ENCODE measurements around the gene CKAP2L.

Gene CKAP2L

GRCh38 chr2:112796486-112796885, 32.1 kb upstream of the CKAP2L start:
- Mint-ChIP-seq H3K4me1 (peaks cover 42% of the 10 kb centered on the region), H3K27ac (no peak overlapping the region), H3K36me3 (no peaks in the 10 kb centered on the region), H3K4me3 (no peak overlapping the region), H3K9me3 (peaks cover 8% of the 10 kb centered on the region)
- DNase-seq (ENCODE audit: low spot score in 2 of 2) (no peak), ATAC-seq (no peak)

GRCh38 chr2:112795774-112796173, 31.4 kb upstream of the CKAP2L start:
- DNase-seq (ENCODE audit: low spot score in 2 of 2) (no peak), ATAC-seq (peak; percentile 36)
- Mint-ChIP-seq H3K4me1 (peaks cover 41% of the 10 kb centered on the region), H3K4me3 (no peak overlapping the region), H3K36me3 (no peaks in the 10 kb centered on the region), H3K9me3 (peaks cover 8% of the 10 kb centered on the region), H3K27ac (peak overlapping the region; percentile 44)

GRCh38 chr2:112794841-112795240, 30.4 kb upstream of the CKAP2L start:
- Mint-ChIP-seq H3K4me3 (no peak overlapping the region), H3K4me1 (peaks cover 34% of the 10 kb centered on the region), H3K27ac (no peak overlapping the region), H3K9me3 (peaks cover 4% of the 10 kb centered on the region), H3K36me3 (no peaks in the 10 kb centered on the region)
- no peak for ATAC-seq
- DNase-seq (ENCODE audit: low spot score in 2 of 2), result no peak

GRCh38 chr2:112794131-112794733, 29.8 kb upstream of the CKAP2L start:
- Mint-ChIP-seq H3K36me3 (no peaks in the 10 kb centered on the region), H3K27ac (peak overlapping the region; percentile 74), H3K9me3 (peaks cover 4% of the 10 kb centered on the region), H3K4me3 (peak overlapping the region; percentile 3), H3K4me1 (peaks cover 28% of the 10 kb centered on the region)
- DNase-seq (ENCODE audit: low spot score in 2 of 2), result peak in 1 of 2 donors; percentile 59
- peak; percentile 93 for ATAC-seq

- H3K9me3 Mint-ChIP-seq, result peaks cover 4% of the 10 kb centered on the region
- H3K4me3 Mint-ChIP-seq, result peak overlapping the region; percentile 3
- H3K4me1 Mint-ChIP-seq, result peaks cover 22% of the 10 kb centered on the region
- DNase-seq (ENCODE audit: low spot score in 2 of 2) (no peak), ATAC-seq (peak; percentile 69)
- H3K27ac Mint-ChIP-seq, result peak overlapping the region; percentile 74
- no peaks in the 10 kb centered on the region for H3K36me3 Mint-ChIP-seq
Observed at GRCh38 chr2:112793449-112793978, 29.1 kb upstream of the CKAP2L start.

- ATAC-seq (no peak), DNase-seq (ENCODE audit: low spot score in 2 of 2) (no peak)
- Mint-ChIP-seq H3K9me3 (peaks cover 4% of the 10 kb centered on the region), H3K36me3 (no peaks in the 10 kb centered on the region), H3K27ac (no peak overlapping the region), H3K4me1 (peaks cover 22% of the 10 kb centered on the region), H3K4me3 (no peak overlapping the region)
Observed at GRCh38 chr2:112792419-112792818, 28.0 kb upstream of the CKAP2L start.

- no peak overlapping the region for H3K4me3 Mint-ChIP-seq
- H3K27ac Mint-ChIP-seq, result no peak overlapping the region
- ATAC-seq, result no peak
- DNase-seq (ENCODE audit: low spot score in 2 of 2), result no peak
- H3K36me3 Mint-ChIP-seq, result no peaks in the 10 kb centered on the region
- peaks cover 22% of the 10 kb centered on the region for H3K4me1 Mint-ChIP-seq
- H3K9me3 Mint-ChIP-seq, result peaks cover 4% of the 10 kb centered on the region
Observed at GRCh38 chr2:112791693-112792230, 27.4 kb upstream of the CKAP2L start.

GRCh38 chr2:112791019-112791418, 26.6 kb upstream of the CKAP2L start:
- H3K9me3 Mint-ChIP-seq, result peaks cover 4% of the 10 kb centered on the region
- DNase-seq (ENCODE audit: low spot score in 2 of 2) (no peak), ATAC-seq (no peak)
- no peak overlapping the region for H3K4me3 Mint-ChIP-seq
- no peak overlapping the region for H3K27ac Mint-ChIP-seq
- peaks cover 21% of the 10 kb centered on the region for H3K4me1 Mint-ChIP-seq
- H3K36me3 Mint-ChIP-seq, result no peaks in the 10 kb centered on the region

- Mint-ChIP-seq H3K4me1 (peaks cover 16% of the 10 kb centered on the region), H3K9me3 (peaks cover 4% of the 10 kb centered on the region)
- no peak for ATAC-seq
Observed at GRCh38 chr2:112790305-112790704, 25.9 kb upstream of the CKAP2L start.

GRCh38 chr2:112789186-112789585, 24.8 kb upstream of the CKAP2L start:
- no peak overlapping the region for H3K27ac Mint-ChIP-seq
- H3K36me3 Mint-ChIP-seq, result no peaks in the 10 kb centered on the region
- peaks cover 17% of the 10 kb centered on the region for H3K4me1 Mint-ChIP-seq
- no peak overlapping the region for H3K4me3 Mint-ChIP-seq
- DNase-seq (ENCODE audit: low spot score in 2 of 2), result no peak
- H3K9me3 Mint-ChIP-seq, result peaks cover 4% of the 10 kb centered on the region
- no peak for ATAC-seq

More at GRCh38 chr2:112790305-112790704, 25.9 kb upstream of the CKAP2L start:
- Mint-ChIP-seq H3K27ac (no peak overlapping the region), H3K4me3 (no peak overlapping the region), H3K36me3 (no peaks in the 10 kb centered on the region)
- no peak for DNase-seq (ENCODE audit: low spot score in 2 of 2)

GRCh38 chr2:112788653-112789052, 24.2 kb upstream of the CKAP2L start:
- Mint-ChIP-seq H3K27ac (no peak overlapping the region), H3K4me1 (peaks cover 13% of the 10 kb centered on the region), H3K36me3 (no peaks in the 10 kb centered on the region), H3K4me3 (no peak overlapping the region), H3K9me3 (peaks cover 4% of the 10 kb centered on the region)
- DNase-seq (ENCODE audit: low spot score in 2 of 2), result no peak
- ATAC-seq, result no peak

GRCh38 chr2:112787729-112788393, 23.5 kb upstream of the CKAP2L start:
- ATAC-seq, result no peak
- Mint-ChIP-seq H3K36me3 (no peaks in the 10 kb centered on the region), H3K27ac (no peak overlapping the region), H3K9me3 (no peaks in the 10 kb centered on the region), H3K4me3 (no peak overlapping the region), H3K4me1 (peaks cover 5% of the 10 kb centered on the region)
- no peak for DNase-seq (ENCODE audit: low spot score in 2 of 2)

- Mint-ChIP-seq H3K36me3 (no peaks in the 10 kb centered on the region), H3K27ac (no peak overlapping the region), H3K4me1 (peaks cover 4% of the 10 kb centered on the region), H3K4me3 (no peak overlapping the region), H3K9me3 (no peaks in the 10 kb centered on the region)
- ATAC-seq (no peak), DNase-seq (ENCODE audit: low spot score in 2 of 2) (no peak)
Observed at GRCh38 chr2:112787294-112787693, 22.9 kb upstream of the CKAP2L start.

- Mint-ChIP-seq H3K27ac (no peak within 1 kb of the TSS), H3K4me1 (peaks cover 4% of the 10 kb centered on the region), H3K9me3 (no peaks in the 10 kb centered on the region), H3K36me3 (no peaks in the 10 kb centered on the region), H3K4me3 (peak within 1 kb of the TSS; percentile 28)
- no peak for DNase-seq (ENCODE audit: low spot score in 2 of 2)
- peak; percentile 80 for ATAC-seq
Observed at GRCh38 chr2:112784199-112785189, 20.1 kb upstream of the CKAP2L start, which contains the start of gene IL1A. Gene IL1A (minus strand): TSS chr2:112784493. CDS start chr2:112783770, 723 bp downstream.

GRCh38 chr2:112783187-112783714, 18.8 kb upstream of the CKAP2L start:
- H3K27ac Mint-ChIP-seq, result no peak overlapping the region
- H3K36me3 Mint-ChIP-seq, result peaks cover 5% of the 10 kb centered on the region
- DNase-seq (ENCODE audit: low spot score in 2 of 2) (no peak), ATAC-seq (no peak)
- peak overlapping the region; percentile 28 for H3K4me3 Mint-ChIP-seq
- H3K9me3 Mint-ChIP-seq, result no peaks in the 10 kb centered on the region
- H3K4me1 Mint-ChIP-seq, result peaks cover 4% of the 10 kb centered on the region

Data from stimulated activated effector memory CD8-positive, alpha-beta T cell treated with anti-CD3 and anti-CD28 coated beads, Interleukin-12 subunit alpha, Interleukin-12 subunit beta, amount 100 ng/mL, for 72 hours (primary cell).